Effector memory CD4-positive, alpha-beta T cell (primary cell): ENCODE measurements around the gene ZNF622.

Experiments used
- DNase-seq, 3 donors: peaks; one replicate each; pipeline ENCODE4 v3.0.0-alpha.2; 2020
- H3K27ac ChIP-seq: 2 replicates; pipeline ENCODE4 v1.7.0; 2013; ENCODE audit warnings: mild to moderate bottlenecking, low read length, moderate library complexity; ENCODE audit not compliant: insufficient read depth, poor library complexity, severe bottlenecking
- H3K27me3 ChIP-seq: replicated peaks from 2 replicates; pipeline ENCODE4 v1.7.0; 2013; ENCODE audit warnings: mild to moderate bottlenecking, low read length; ENCODE audit not compliant: insufficient read depth, control insufficient read depth, poor library complexity, severe bottlenecking
- H3K36me3 ChIP-seq: 2 replicates; pipeline ENCODE4 v1.7.0; 2013; ENCODE audit warnings: mild to moderate bottlenecking, low read length, moderate library complexity; ENCODE audit not compliant: control insufficient read depth, insufficient read depth
- H3K4me1 ChIP-seq: 2 replicates; pipeline ENCODE4 v1.7.0; 2013; ENCODE audit warnings: low read length, mild to moderate bottlenecking; ENCODE audit not compliant: control insufficient read depth, insufficient read depth, poor library complexity, severe bottlenecking
- H3K4me3 ChIP-seq: 2 replicates; pipeline ENCODE4 v1.7.0; 2013; ENCODE audit warnings: low read length, low read depth, mild to moderate bottlenecking; ENCODE audit not compliant: insufficient read depth, poor library complexity, severe bottlenecking
- H3K9me3 ChIP-seq: 2 replicates; pipeline ENCODE4 v1.7.0; 2013; ENCODE audit warnings: mild to moderate bottlenecking, low read length, moderate library complexity; ENCODE audit not compliant: control insufficient read depth

The ZNF622 gene

DNA sequence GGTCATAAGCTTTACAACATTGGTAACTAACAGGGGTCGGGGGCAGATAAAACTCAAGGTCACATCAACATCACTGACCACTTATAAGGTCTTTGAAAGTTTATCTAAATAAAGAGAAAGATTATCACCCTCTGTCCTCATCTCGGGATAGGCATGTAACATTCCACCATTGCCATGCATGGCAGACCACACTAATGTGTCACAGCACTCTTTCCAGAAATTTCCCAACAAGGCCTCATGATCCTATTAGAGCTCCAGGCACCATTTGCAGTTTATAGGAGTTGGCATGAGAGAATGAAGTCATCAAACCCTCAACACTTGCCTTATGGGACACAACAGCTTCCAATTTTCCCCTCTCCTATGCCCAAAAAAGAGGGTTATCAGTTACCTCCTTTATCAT, 31.9 kb upstream of the ZNF622 start:
- Histone ChIP-seq H3K9me3 (peaks cover 4% of the 10 kb centered on the region), H3K4me3 (no peak overlapping the region), H3K27ac (no peak overlapping the region), H3K27me3 (no peaks in the 10 kb centered on the region), H3K36me3 (no peaks in the 10 kb centered on the region), H3K4me1 (no peaks in the 10 kb centered on the region)
- DNase-seq: no peak

- no peak overlapping the region for H3K4me3 ChIP-seq
- H3K27ac ChIP-seq: no peak overlapping the region
- no peaks in the 10 kb centered on the region for H3K4me1 ChIP-seq
Measured at GRCh38 chr5:16493261-16493660, 27.7 kb upstream of the ZNF622 start.

GRCh38 chr5:16492398-16493140, 27.0 kb upstream of the ZNF622 start:
- Histone ChIP-seq H3K36me3 (no peaks in the 10 kb centered on the region), H3K9me3 (peaks cover 4% of the 10 kb centered on the region), H3K4me1 (no peaks in the 10 kb centered on the region), H3K4me3 (no peak overlapping the region), H3K27me3 (no peaks in the 10 kb centered on the region), H3K27ac (no peak overlapping the region)
- no peak for DNase-seq

More at GRCh38 chr5:16493261-16493660, 27.7 kb upstream of the ZNF622 start:
- no peaks in the 10 kb centered on the region for H3K36me3 ChIP-seq
- DNase-seq: no peak
- no peaks in the 10 kb centered on the region for H3K27me3 ChIP-seq
- H3K9me3 ChIP-seq: peaks cover 4% of the 10 kb centered on the region

DNA sequence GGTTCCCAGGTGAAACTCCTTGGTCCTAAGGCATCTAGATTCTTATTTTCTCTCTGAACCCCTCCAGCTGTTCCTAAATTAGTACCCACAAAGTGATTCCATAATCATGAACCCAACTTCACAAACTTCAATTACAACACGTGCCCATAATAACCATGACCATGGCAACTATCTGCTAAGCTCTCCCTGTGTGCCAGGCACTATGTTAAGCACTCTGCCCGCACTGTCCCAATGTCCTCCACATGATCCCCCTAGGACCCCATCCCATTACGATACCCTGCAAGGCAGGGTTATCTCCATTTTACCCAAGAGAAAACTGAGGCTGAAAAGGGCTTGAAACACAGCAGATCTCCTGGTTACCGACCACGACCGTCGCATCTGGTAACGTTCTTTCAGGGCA, 25.3 kb upstream of the ZNF622 start:
- Histone ChIP-seq H3K36me3 (no peaks in the 10 kb centered on the region), H3K9me3 (peaks cover 4% of the 10 kb centered on the region), H3K4me1 (no peaks in the 10 kb centered on the region), H3K27me3 (no peaks in the 10 kb centered on the region), H3K4me3 (no peak overlapping the region), H3K27ac (no peak overlapping the region)
- DNase-seq: no peak

GRCh38 chr5:16489322-16489791, 23.8 kb upstream of the ZNF622 start:
- Histone ChIP-seq H3K27me3 (no peaks in the 10 kb centered on the region), H3K36me3 (no peaks in the 10 kb centered on the region), H3K4me3 (no peak overlapping the region), H3K9me3 (no peaks in the 10 kb centered on the region), H3K27ac (no peak overlapping the region), H3K4me1 (no peaks in the 10 kb centered on the region)
- DNase-seq: no peak

- DNase-seq: no peak
- H3K27ac ChIP-seq: no peak overlapping the region
- H3K4me3 ChIP-seq: no peak overlapping the region
- no peaks in the 10 kb centered on the region for H3K4me1 ChIP-seq
- no peaks in the 10 kb centered on the region for H3K27me3 ChIP-seq
- no peaks in the 10 kb centered on the region for H3K36me3 ChIP-seq
- H3K9me3 ChIP-seq: no peaks in the 10 kb centered on the region
Measured at GRCh38 chr5:16487456-16487855, 21.9 kb upstream of the ZNF622 start.

- no peaks in the 10 kb centered on the region for H3K36me3 ChIP-seq
- no peaks in the 10 kb centered on the region for H3K27me3 ChIP-seq
- no peaks in the 10 kb centered on the region for H3K4me1 ChIP-seq
- no peak overlapping the region for H3K27ac ChIP-seq
- no peaks in the 10 kb centered on the region for H3K9me3 ChIP-seq
- no peak overlapping the region for H3K4me3 ChIP-seq
- no peak for DNase-seq
Measured at GRCh38 chr5:16486711-16487111, 21.1 kb upstream of the ZNF622 start.

- no peak overlapping the region for H3K27ac ChIP-seq
- DNase-seq: no peak
Measured at GRCh38 chr5:16485656-16486055, 20.1 kb upstream of the ZNF622 start.

GRCh38 chr5:16484081-16484480, 18.5 kb upstream of the ZNF622 start:
- no peaks in the 10 kb centered on the region for H3K9me3 ChIP-seq
- H3K27me3 ChIP-seq: no peaks in the 10 kb centered on the region
- no peak for DNase-seq
- no peaks in the 10 kb centered on the region for H3K36me3 ChIP-seq
- H3K27ac ChIP-seq: no peak overlapping the region
- H3K4me1 ChIP-seq: no peaks in the 10 kb centered on the region
- H3K4me3 ChIP-seq: no peak overlapping the region

More at GRCh38 chr5:16485656-16486055, 20.1 kb upstream of the ZNF622 start:
- Histone ChIP-seq H3K27me3 (no peaks in the 10 kb centered on the region), H3K4me3 (no peak overlapping the region), H3K9me3 (no peaks in the 10 kb centered on the region), H3K36me3 (no peaks in the 10 kb centered on the region), H3K4me1 (no peaks in the 10 kb centered on the region)

DNA sequence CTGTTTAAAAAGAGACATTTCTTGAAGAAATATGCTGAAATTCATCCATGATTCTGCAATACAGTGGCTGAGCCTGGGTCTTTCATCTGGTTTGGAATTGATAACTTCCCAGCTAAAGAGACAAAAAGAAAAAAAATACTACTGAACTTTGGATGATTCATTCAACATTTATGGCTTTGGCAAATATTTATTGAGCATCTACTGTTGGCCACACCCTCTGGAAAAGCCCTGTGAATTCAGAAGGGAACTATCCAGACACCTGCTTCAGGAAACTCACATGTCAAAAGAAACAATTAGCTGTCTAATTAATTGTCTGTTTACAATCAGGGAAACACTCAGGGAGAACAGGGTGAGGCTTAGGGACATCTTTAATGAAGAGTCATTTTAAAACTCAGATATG, 17.8 kb upstream of the ZNF622 start:
- Histone ChIP-seq H3K27me3 (no peaks in the 10 kb centered on the region), H3K36me3 (no peaks in the 10 kb centered on the region), H3K4me3 (no peak overlapping the region), H3K27ac (no peak overlapping the region), H3K4me1 (no peaks in the 10 kb centered on the region), H3K9me3 (no peaks in the 10 kb centered on the region)
- no peak for DNase-seq
